Breast epithelium (tissue), 4 donors: ENCODE data around the gene WNT5B. TPM values are rescaled to one million over a fixed set of nuclear protein-coding genes. Genes with fewer than 3 reads are reported as not detected.
A peak's percentile ranks its signal among the peaks of the same experiment; 100 is the strongest.

Source experiments
- DNase-seq, 2 donors: peaks; one replicate each; pipeline ENCODE4 v3.0.0-alpha.2; 2019; ENCODE audit warnings: low spot score in 2 of 2
- H3K27ac ChIP-seq, 2 donors: fragments of 200-600 bp; sonication (generic) in 1 of 2; one replicate each; pipeline ENCODE4 v1.5.1; 2016 to 2019; ENCODE audit warnings: mild to moderate bottlenecking in 1 of 2
- H3K27me3 ChIP-seq, 2 donors: fragments of 200-600 bp; sonication (generic) in 1 of 2; one replicate each; pipeline versions ENCODE4 v1.5.1 to v1.6.0; 2017 to 2019; ENCODE audit warnings: control low read depth in 1 of 2, mild to moderate bottlenecking in 1 of 2
- H3K36me3 ChIP-seq: fragments of 200-600 bp; one replicate; pipeline ENCODE4 v1.5.1; 2019
- H3K4me1 ChIP-seq, 2 donors: fragments of 200-600 bp; sonication (generic); one replicate each; pipeline ENCODE4 v1.5.1; 2016 to 2019; ENCODE audit warnings: control low read depth in 1 of 2
- H3K4me3 ChIP-seq, 3 donors: fragments of 200-600 bp; sonication (generic); 1 replicate in 2 of 3; 2 replicates in 1 of 3; pipeline ENCODE4 v1.5.1; 2016 to 2019; ENCODE audit warnings: mild to moderate bottlenecking in 3 of 3, moderate library complexity in 2 of 3
- H3K9me3 ChIP-seq, 2 donors: fragments of 200-600 bp; sonication (generic) in 1 of 2; one replicate each; pipeline ENCODE4 v1.5.1; 2016 to 2019; ENCODE audit warnings: control low read depth in 1 of 2
- CTCF ChIP-seq, 3 donors: fragments of 450-650 bp; IDR thresholded peaks; one replicate each; pipeline ENCODE4 v1.5.1; 2016 to 2017; ENCODE audit warnings: antibody characterized with exemption in 3 of 3, mild to moderate bottlenecking in 3 of 3, moderate library complexity in 3 of 3
- POLR2A ChIP-seq: fragments of 450-650 bp; IDR thresholded peaks from one replicate; pipeline ENCODE4 v1.6.1; 2016; ENCODE audit warnings: antibody characterized with exemption, mild to moderate bottlenecking, moderate library complexity
- POLR2AphosphoS5 ChIP-seq, 3 donors: sonication (generic); formaldehyde crosslinking; IDR thresholded peaks; one replicate each; pipeline ENCODE4 v1.6.1; 2017; ENCODE audit warnings: antibody characterized with exemption in 3 of 3
- intact Hi-C: fragments of 100-400 bp; cut with DNase I; formaldehyde crosslinking; loops from one replicate; pipeline ENCODE4 v1.15.1; 2023; ENCODE audit warnings: low total_unique reads
- total RNA-seq, 3 donors: library from RNA; depleted of rRNA; stranded (reverse); fragments of >200 nt; gene quantifications; one replicate each; pipeline ENCODE4 v1.1.0, GENCODE V29; 2016

WNT5B gene
- total RNA-seq, 3 donors from 2014 or later, result 3.9 to 11.9 (median 4.0) TPM

GRCh38 chr12:1590221-1590979, 38.6 kb upstream of the WNT5B start:
- DNase-seq, result no peak
- intact Hi-C loops, result loop anchor here (10.0 kb wide), 1 partner anchor 1206 kb away; the partner anchor contains the start of gene KDM5A
- peaks cover 23 to 35% of the 10 kb centered on the region in 2 donors for H3K4me1 ChIP-seq

GRCh38 chr12:1591034-1591433, 38.0 kb upstream of the WNT5B start:
- no peak for DNase-seq
- TF ChIP-seq CTCF (IDR thresholded peaks at IDR 0.05), result no peak
- Histone ChIP-seq H3K4me3 (peak overlapping the region; percentile 33 to 56 (median 35)), H3K4me1 (peaks cover 23 to 39% of the 10 kb centered on the region in 2 donors), H3K9me3 (no peaks in the 10 kb centered on the region), H3K36me3 (no peaks in the 10 kb centered on the region), H3K27ac (peak overlapping the region in 1 of 2 donors; percentile 61), H3K27me3 (no peaks in the 10 kb centered on the region)
- intact Hi-C loops, result loop anchor here (10.0 kb wide), 1 partner anchor 1206 kb away; the partner anchor contains the start of gene KDM5A

More at GRCh38 chr12:1590221-1590979, 38.6 kb upstream of the WNT5B start:
- Histone ChIP-seq H3K4me3 (peak overlapping the region; percentile 33 to 56 (median 35)), H3K27me3 (no peaks in the 10 kb centered on the region), H3K9me3 (no peaks in the 10 kb centered on the region), H3K27ac (peak overlapping the region; percentile 61 to 71), H3K36me3 (no peaks in the 10 kb centered on the region)
- no peak for TF ChIP-seq CTCF (IDR thresholded peaks at IDR 0.05)
- TF ChIP-seq POLR2A, result no peak
- TF ChIP-seq POLR2AphosphoS5 (IDR thresholded peaks at IDR 0.05), result no peak

- TF ChIP-seq POLR2A (no peak), CTCF (IDR thresholded peaks at IDR 0.05) (no peak), POLR2AphosphoS5 (IDR thresholded peaks at IDR 0.05) (no peak)
- H3K36me3 ChIP-seq, result no peaks in the 10 kb centered on the region
- H3K4me3 ChIP-seq, result peak overlapping the region; percentile 44 to 87 (median 77)
- no peak for DNase-seq
- peaks cover 23 to 39% of the 10 kb centered on the region in 2 donors for H3K4me1 ChIP-seq
- intact Hi-C loops, result loop anchor here (10.0 kb wide), 1 partner anchor 1207 kb away; the partner anchor contains the start of gene KDM5A
- H3K27ac ChIP-seq, result no peak overlapping the region
- no peaks in the 10 kb centered on the region for H3K27me3 ChIP-seq
- H3K9me3 ChIP-seq, result no peaks in the 10 kb centered on the region
Measured at GRCh38 chr12:1591543-1591942, 37.5 kb upstream of the WNT5B start.

GRCh38 chr12:1592444-1593173, 36.4 kb upstream of the WNT5B start:
- intact Hi-C loops, result loop anchor here (10.0 kb wide), 1 partner anchor 1208 kb away; the partner anchor contains the start of gene KDM5A
- DNase-seq, result no peak
- H3K27ac ChIP-seq, result peak overlapping the region; percentile 94 to 95

More at GRCh38 chr12:1592444-1593173, 36.4 kb upstream of the WNT5B start:
- H3K27me3 ChIP-seq, result no peaks in the 10 kb centered on the region
- H3K4me3 ChIP-seq, result peak overlapping the region; percentile 77 to 87 (median 83)
- H3K9me3 ChIP-seq, result no peaks in the 10 kb centered on the region
- H3K4me1 ChIP-seq, result peaks cover 23 to 39% of the 10 kb centered on the region in 2 donors
- TF ChIP-seq CTCF (IDR thresholded peaks at IDR 0.05) (no peak), POLR2A (no peak), POLR2AphosphoS5 (IDR thresholded peaks at IDR 0.05) (no peak)
- no peaks in the 10 kb centered on the region for H3K36me3 ChIP-seq
